ENCODE results near the gene CYP3A4.

The CYP3A4 gene
- 0 reads per million in 3 donors for total RNA-seq

- peaks cover 3% of the 10 kb centered on the region for H3K27me3 ChIP-seq (replicated peaks; ENCODE audit: control insufficient read depth, insufficient read depth, low read length, poor library complexity, severe bottlenecking)
- H3K4me3 ChIP-seq (ENCODE audit: insufficient read depth, low read depth, low read length, poor library complexity, severe bottlenecking): no peak within 1 kb of the TSS
- no peaks in the 10 kb centered on the region for H3K36me3 ChIP-seq (ENCODE audit: control insufficient read depth, insufficient read depth, low read length)
- no peaks in the 10 kb centered on the region for H3K4me1 ChIP-seq (ENCODE audit: control insufficient read depth, insufficient read depth, low read length, poor library complexity, severe bottlenecking)
- H3K9me3 ChIP-seq (ENCODE audit: control insufficient read depth, low read length): no peaks in the 10 kb centered on the region
- H3K27ac ChIP-seq (ENCODE audit: insufficient read depth, low read length, poor library complexity, severe bottlenecking): no peak within 1 kb of the TSS
- no peak for DNase-seq
Observed at GRCh38 chr7:99784007-99784406, at the start of gene CYP3A4. Gene CYP3A4, minus strand, starts transcription at chr7:99784184. Its CDS starts 103 bp downstream, at chr7:99784081.

GRCh38 chr7:99833289-99833877 is 49.4 kb upstream of the CYP3A4 start:
- H3K4me1 ChIP-seq (ENCODE audit: control insufficient read depth, insufficient read depth, low read length, poor library complexity, severe bottlenecking): no peaks in the 10 kb centered on the region
- H3K4me3 ChIP-seq (ENCODE audit: insufficient read depth, low read depth, low read length, poor library complexity, severe bottlenecking): no peak overlapping the region
- no peaks in the 10 kb centered on the region for H3K27me3 ChIP-seq (replicated peaks; ENCODE audit: control insufficient read depth, insufficient read depth, low read length, poor library complexity, severe bottlenecking)
- H3K36me3 ChIP-seq (ENCODE audit: control insufficient read depth, insufficient read depth, low read length): no peaks in the 10 kb centered on the region
- no peaks in the 10 kb centered on the region for H3K9me3 ChIP-seq (ENCODE audit: control insufficient read depth, low read length)
- no peak for DNase-seq
- no peak overlapping the region for H3K27ac ChIP-seq (ENCODE audit: insufficient read depth, low read length, poor library complexity, severe bottlenecking)

- no peaks in the 10 kb centered on the region for H3K27me3 ChIP-seq (replicated peaks; ENCODE audit: control insufficient read depth, insufficient read depth, low read length, poor library complexity, severe bottlenecking)
- no peak overlapping the region for H3K4me3 ChIP-seq (ENCODE audit: insufficient read depth, low read depth, low read length, poor library complexity, severe bottlenecking)
- no peak overlapping the region for H3K27ac ChIP-seq (ENCODE audit: insufficient read depth, low read length, poor library complexity, severe bottlenecking)
Observed at GRCh38 chr7:99831595-99831994, 47.6 kb upstream of the CYP3A4 start.

GRCh38 chr7:99829524-99830160 is 45.7 kb upstream of the CYP3A4 start:
- DNase-seq: no peak
- Histone ChIP-seq H3K4me1 (ENCODE audit: control insufficient read depth, insufficient read depth, low read length, poor library complexity, severe bottlenecking) (no peaks in the 10 kb centered on the region), H3K9me3 (ENCODE audit: control insufficient read depth, low read length) (no peaks in the 10 kb centered on the region), H3K4me3 (ENCODE audit: insufficient read depth, low read depth, low read length, poor library complexity, severe bottlenecking) (no peak overlapping the region), H3K27ac (ENCODE audit: insufficient read depth, low read length, poor library complexity, severe bottlenecking) (no peak overlapping the region), H3K27me3 (replicated peaks; ENCODE audit: control insufficient read depth, insufficient read depth, low read length, poor library complexity, severe bottlenecking) (no peaks in the 10 kb centered on the region), H3K36me3 (ENCODE audit: control insufficient read depth, insufficient read depth, low read length) (no peaks in the 10 kb centered on the region)

More at GRCh38 chr7:99831595-99831994, 47.6 kb upstream of the CYP3A4 start:
- no peaks in the 10 kb centered on the region for H3K36me3 ChIP-seq (ENCODE audit: control insufficient read depth, insufficient read depth, low read length)
- no peaks in the 10 kb centered on the region for H3K4me1 ChIP-seq (ENCODE audit: control insufficient read depth, insufficient read depth, low read length, poor library complexity, severe bottlenecking)
- no peaks in the 10 kb centered on the region for H3K9me3 ChIP-seq (ENCODE audit: control insufficient read depth, low read length)
- DNase-seq: no peak

GRCh38 chr7:99828811-99829210 is 44.8 kb upstream of the CYP3A4 start:
- Histone ChIP-seq H3K27ac (ENCODE audit: insufficient read depth, low read length, poor library complexity, severe bottlenecking) (no peak overlapping the region), H3K9me3 (ENCODE audit: control insufficient read depth, low read length) (no peaks in the 10 kb centered on the region), H3K36me3 (ENCODE audit: control insufficient read depth, insufficient read depth, low read length) (no peaks in the 10 kb centered on the region), H3K4me1 (ENCODE audit: control insufficient read depth, insufficient read depth, low read length, poor library complexity, severe bottlenecking) (no peaks in the 10 kb centered on the region), H3K4me3 (ENCODE audit: insufficient read depth, low read depth, low read length, poor library complexity, severe bottlenecking) (no peak overlapping the region), H3K27me3 (replicated peaks; ENCODE audit: control insufficient read depth, insufficient read depth, low read length, poor library complexity, severe bottlenecking) (no peaks in the 10 kb centered on the region)
- no peak for DNase-seq

GRCh38 chr7:99827040-99827778 is 43.2 kb upstream of the CYP3A4 start:
- no peak overlapping the region for H3K27ac ChIP-seq (ENCODE audit: insufficient read depth, low read length, poor library complexity, severe bottlenecking)
- H3K36me3 ChIP-seq (ENCODE audit: control insufficient read depth, insufficient read depth, low read length): no peaks in the 10 kb centered on the region
- H3K27me3 ChIP-seq (replicated peaks; ENCODE audit: control insufficient read depth, insufficient read depth, low read length, poor library complexity, severe bottlenecking): no peaks in the 10 kb centered on the region
- no peak for DNase-seq
- no peak overlapping the region for H3K4me3 ChIP-seq (ENCODE audit: insufficient read depth, low read depth, low read length, poor library complexity, severe bottlenecking)
- no peaks in the 10 kb centered on the region for H3K4me1 ChIP-seq (ENCODE audit: control insufficient read depth, insufficient read depth, low read length, poor library complexity, severe bottlenecking)
- H3K9me3 ChIP-seq (ENCODE audit: control insufficient read depth, low read length): no peaks in the 10 kb centered on the region

- no peaks in the 10 kb centered on the region for H3K4me1 ChIP-seq (ENCODE audit: control insufficient read depth, insufficient read depth, low read length, poor library complexity, severe bottlenecking)
- H3K27ac ChIP-seq (ENCODE audit: insufficient read depth, low read length, poor library complexity, severe bottlenecking): no peak overlapping the region
- no peaks in the 10 kb centered on the region for H3K36me3 ChIP-seq (ENCODE audit: control insufficient read depth, insufficient read depth, low read length)
- no peak for DNase-seq
- H3K9me3 ChIP-seq (ENCODE audit: control insufficient read depth, low read length): no peaks in the 10 kb centered on the region
- H3K27me3 ChIP-seq (replicated peaks; ENCODE audit: control insufficient read depth, insufficient read depth, low read length, poor library complexity, severe bottlenecking): no peaks in the 10 kb centered on the region
- H3K4me3 ChIP-seq (ENCODE audit: insufficient read depth, low read depth, low read length, poor library complexity, severe bottlenecking): no peak overlapping the region
Observed at GRCh38 chr7:99825873-99826272, 41.9 kb upstream of the CYP3A4 start.

DNA sequence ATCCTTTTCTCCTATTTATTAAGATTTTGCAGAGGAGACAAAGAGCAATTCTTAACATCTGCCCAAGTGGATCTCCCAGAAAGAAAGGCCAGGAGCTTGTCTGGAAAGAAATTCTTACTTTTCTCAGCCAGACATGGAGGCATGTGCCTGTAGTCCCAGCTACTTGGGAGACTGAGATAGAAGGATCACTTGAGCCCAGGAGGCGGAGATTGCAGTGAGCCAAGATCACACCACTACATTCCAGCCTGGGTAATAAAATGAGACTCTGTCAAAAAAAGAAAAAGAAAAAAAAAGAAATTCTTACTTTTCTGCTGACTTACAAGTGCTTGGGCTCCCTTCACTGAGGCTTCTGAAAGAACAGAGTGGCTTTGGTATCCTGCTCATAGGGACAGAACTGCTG is 41.5 kb upstream of the CYP3A4 start:
- Histone ChIP-seq H3K9me3 (ENCODE audit: control insufficient read depth, low read length) (no peaks in the 10 kb centered on the region), H3K27me3 (replicated peaks; ENCODE audit: control insufficient read depth, insufficient read depth, low read length, poor library complexity, severe bottlenecking) (no peaks in the 10 kb centered on the region), H3K4me3 (ENCODE audit: insufficient read depth, low read depth, low read length, poor library complexity, severe bottlenecking) (no peak overlapping the region), H3K27ac (ENCODE audit: insufficient read depth, low read length, poor library complexity, severe bottlenecking) (no peak overlapping the region), H3K4me1 (ENCODE audit: control insufficient read depth, insufficient read depth, low read length, poor library complexity, severe bottlenecking) (no peaks in the 10 kb centered on the region), H3K36me3 (ENCODE audit: control insufficient read depth, insufficient read depth, low read length) (no peaks in the 10 kb centered on the region)
- DNase-seq: no peak

GRCh38 chr7:99824091-99824490 is 40.1 kb upstream of the CYP3A4 start:
- no peaks in the 10 kb centered on the region for H3K4me1 ChIP-seq (ENCODE audit: control insufficient read depth, insufficient read depth, low read length, poor library complexity, severe bottlenecking)
- H3K9me3 ChIP-seq (ENCODE audit: control insufficient read depth, low read length): no peaks in the 10 kb centered on the region
- no peak overlapping the region for H3K4me3 ChIP-seq (ENCODE audit: insufficient read depth, low read depth, low read length, poor library complexity, severe bottlenecking)
- no peak overlapping the region for H3K27ac ChIP-seq (ENCODE audit: insufficient read depth, low read length, poor library complexity, severe bottlenecking)
- no peaks in the 10 kb centered on the region for H3K36me3 ChIP-seq (ENCODE audit: control insufficient read depth, insufficient read depth, low read length)
- DNase-seq: no peak
- H3K27me3 ChIP-seq (replicated peaks; ENCODE audit: control insufficient read depth, insufficient read depth, low read length, poor library complexity, severe bottlenecking): no peaks in the 10 kb centered on the region

All from effector memory CD4-positive, alpha-beta T cell (primary cell).